B cell (primary cell): ENCODE measurements around the gene POTEG.
"Not testable (repeated sequence)": the region's sequence is repeated elsewhere in the genome, so short reads cannot be mapped to it uniquely, and the experiment has no call there.

Source experiments
- CTCF ChIP-seq: fragments of 200-600 bp; IDR thresholded peaks from one replicate; pipeline ENCODE4 v1.8.0; 2022; ENCODE audit warnings: antibody characterized with exemption, mild to moderate bottlenecking
- EZH2 ChIP-seq: IDR thresholded peaks from 2 replicates; pipeline ENCODE4 v1.6.1; 2012; ENCODE audit warnings: borderline replicate concordance, low read depth, mild to moderate bottlenecking, moderate library complexity, low read length; ENCODE audit not compliant: insufficient read depth, poor library complexity, severe bottlenecking

DNA sequence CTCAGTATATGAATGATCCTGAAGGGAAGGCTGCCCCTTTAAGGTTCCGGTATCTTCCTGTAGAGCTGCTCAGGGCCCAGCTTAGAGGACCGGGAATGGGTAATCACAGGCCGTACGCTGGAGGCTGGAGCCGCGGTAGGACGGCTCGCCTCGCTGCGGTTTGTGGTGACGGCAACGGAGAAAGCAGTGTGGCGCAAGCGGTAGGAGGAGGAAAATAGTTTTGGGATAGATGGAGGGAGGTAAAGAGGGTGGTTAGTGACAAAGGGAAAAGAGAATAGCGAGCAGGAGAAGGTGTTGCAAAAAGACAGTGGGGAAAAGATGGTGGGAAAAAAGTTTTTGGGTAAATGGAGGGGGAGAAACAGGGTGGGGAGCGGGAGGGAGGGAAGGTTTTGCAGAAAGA, 48.0 kb upstream of the POTEG start:
- not testable (repeated sequence) for TF ChIP-seq CTCF, EZH2
